Panc1 (cell line): ENCODE results near the gene QKI. TPM values are rescaled to one million over a fixed set of nuclear protein-coding genes. Genes with fewer than 3 reads are reported as not detected.

Source experiments
- ATAC-seq: fragments of 200-7000 bp; cut with Tn5 transposase; 2 replicates; pipeline ENCODE4 v1.9.1; 2020; ENCODE audit warnings: mild to moderate bottlenecking, moderate library complexity
- BruUV-seq: library from RNA; stranded (reverse); fragments of 400-500 nt; replicated peaks from 2 replicates; lab custom pipeline; 2021; lab: Mats Ljungman, UMichigan
- CTCF ChIA-PET: fragments of 300-600 bp; sonication (Branson Sonifier 250); formaldehyde crosslinking; loops from one replicate; lab custom pipeline; 2022; ENCODE audit warnings: antibody characterized with exemption; lab: Charles Lee
- POLR2A ChIA-PET: fragments of 300-600 bp; sonication (Branson Sonifier 250); formaldehyde crosslinking; loops from one replicate; lab custom pipeline; 2022; ENCODE audit warnings: antibody characterized with exemption; lab: Charles Lee
- DNase-seq: peaks from one replicate; pipeline ENCODE4 v3.0.0-alpha.2; 2010; ENCODE audit warnings: low read depth, low spot score
- H3K27ac ChIP-seq: 2 replicates; pipeline ENCODE4 v1.5.1; 2011; ENCODE audit warnings: mild to moderate bottlenecking, low read length, inconsistent platforms
- H3K27me3 ChIP-seq: fragments of 200-500 bp; sonication (Bioruptor generic); 2 replicates; pipeline ENCODE4 v1.6.0; 2014; ENCODE audit warnings: low read length, inconsistent platforms; ENCODE audit not compliant: control insufficient read depth, insufficient read depth
- H3K36me3 ChIP-seq: fragments of 200-500 bp; sonication (Bioruptor generic); 2 replicates; pipeline ENCODE4 v1.5.1; 2014; ENCODE audit warnings: inconsistent platforms, mild to moderate bottlenecking, low read length, moderate library complexity; ENCODE audit not compliant: control insufficient read depth, insufficient read depth
- H3K4me1 ChIP-seq: 2 replicates; pipeline ENCODE4 v1.5.1; 2011; ENCODE audit warnings: inconsistent platforms, mild to moderate bottlenecking, low read length, moderate library complexity; ENCODE audit not compliant: control insufficient read depth, insufficient read depth
- H3K4me3 ChIP-seq, 2 experiments: 2 replicates each; pipeline ENCODE4 v1.5.1; 2011 to 2012; ENCODE audit warnings: low read depth in 2 of 2, low read length in 2 of 2, mild to moderate bottlenecking in 2 of 2, inconsistent platforms in 1 of 2, moderate library complexity in 1 of 2
- H3K9me3 ChIP-seq: fragments of 200-500 bp; sonication (Bioruptor generic); 2 replicates; pipeline ENCODE4 v1.5.1; 2014; ENCODE audit warnings: low read depth, mild to moderate bottlenecking, inconsistent platforms, low read length, moderate library complexity; ENCODE audit not compliant: control insufficient read depth, insufficient read depth
- POLR2AphosphoS5 ChIP-seq: IDR thresholded peaks from 2 replicates; pipeline ENCODE4 v1.6.1; 2012; ENCODE audit warnings: mild to moderate bottlenecking, low read depth, low read length, moderate library complexity
- SIN3A ChIP-seq: IDR thresholded peaks from 2 replicates; pipeline ENCODE4 v1.6.1; 2012; ENCODE audit warnings: low read depth, mild to moderate bottlenecking, low read length, moderate library complexity, borderline replicate concordance; ENCODE audit not compliant: insufficient read depth
- TCF7L2 ChIP-seq: IDR thresholded peaks from 2 replicates; pipeline ENCODE4 v1.6.1; 2011; ENCODE audit warnings: mild to moderate bottlenecking, low read depth, low read length, inconsistent platforms
- in situ Hi-C: cut with HindIII; loops from 2 replicates; pipeline ENCODE4 v1.10.0; 2016; ENCODE audit warnings: low sequenced_read_pairs, low pct_unique_long_range_greater_than_20kb
- intact Hi-C: fragments of 100-400 bp; cut with micrococcal nuclease; formaldehyde crosslinking; loops from one replicate; pipeline ENCODE4 v1.10.0; 2022; ENCODE audit not compliant: unreplicated experiment
- total RNA-seq: library from RNA; stranded (reverse); gene quantifications from one replicate; pipeline ENCODE4 v1.2.1, GENCODE V29; 2021; ENCODE audit not compliant: unreplicated experiment
- TF ChIP-seq, protein P1 (sequence below): fragments of 450-650 bp; IDR thresholded peaks from 2 replicates; pipeline ENCODE4 v1.5.1; 2017; ENCODE audit warnings: mild to moderate bottlenecking
- TF ChIP-seq, protein P2 (sequence below), 2 experiments: IDR thresholded peaks; 2 replicates each; pipeline ENCODE4 v1.6.1; 2011 to 2012; ENCODE audit warnings: low read depth in 2 of 2, control low read depth in 1 of 2, low read length in 1 of 2, mild to moderate bottlenecking in 1 of 2, moderate library complexity in 1 of 2; ENCODE audit not compliant: insufficient read depth in 1 of 2

QKI gene
- total RNA-seq, 1 experiment from 2014 or later = 176 TPM

DNA sequence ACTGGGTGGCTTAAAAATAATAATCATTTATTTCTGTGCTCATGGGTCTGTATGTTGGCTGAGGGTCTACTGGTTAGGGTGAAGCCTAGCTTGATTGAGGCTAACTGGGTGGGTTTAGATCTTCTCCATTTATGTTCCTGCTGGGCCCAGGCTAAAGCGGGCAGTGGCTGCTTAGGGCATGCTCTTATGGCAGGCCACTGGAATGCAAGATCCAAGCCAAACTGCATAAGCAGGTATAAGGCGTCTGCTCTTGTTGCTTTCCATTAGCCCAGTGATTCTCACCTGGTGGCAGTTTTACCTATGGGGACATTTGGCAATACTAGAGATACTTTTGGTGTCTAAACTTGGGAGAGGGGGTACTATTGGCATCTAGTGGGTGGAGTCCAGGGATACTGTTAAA is 44.5 kb downstream of the QKI start (continued):
- TF ChIP-seq, protein P1, sequence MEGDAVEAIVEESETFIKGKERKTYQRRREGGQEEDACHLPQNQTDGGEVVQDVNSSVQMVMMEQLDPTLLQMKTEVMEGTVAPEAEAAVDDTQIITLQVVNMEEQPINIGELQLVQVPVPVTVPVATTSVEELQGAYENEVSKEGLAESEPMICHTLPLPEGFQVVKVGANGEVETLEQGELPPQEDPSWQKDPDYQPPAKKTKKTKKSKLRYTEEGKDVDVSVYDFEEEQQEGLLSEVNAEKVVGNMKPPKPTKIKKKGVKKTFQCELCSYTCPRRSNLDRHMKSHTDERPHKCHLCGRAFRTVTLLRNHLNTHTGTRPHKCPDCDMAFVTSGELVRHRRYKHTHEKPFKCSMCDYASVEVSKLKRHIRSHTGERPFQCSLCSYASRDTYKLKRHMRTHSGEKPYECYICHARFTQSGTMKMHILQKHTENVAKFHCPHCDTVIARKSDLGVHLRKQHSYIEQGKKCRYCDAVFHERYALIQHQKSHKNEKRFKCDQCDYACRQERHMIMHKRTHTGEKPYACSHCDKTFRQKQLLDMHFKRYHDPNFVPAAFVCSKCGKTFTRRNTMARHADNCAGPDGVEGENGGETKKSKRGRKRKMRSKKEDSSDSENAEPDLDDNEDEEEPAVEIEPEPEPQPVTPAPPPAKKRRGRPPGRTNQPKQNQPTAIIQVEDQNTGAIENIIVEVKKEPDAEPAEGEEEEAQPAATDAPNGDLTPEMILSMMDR = no peak

DNA sequence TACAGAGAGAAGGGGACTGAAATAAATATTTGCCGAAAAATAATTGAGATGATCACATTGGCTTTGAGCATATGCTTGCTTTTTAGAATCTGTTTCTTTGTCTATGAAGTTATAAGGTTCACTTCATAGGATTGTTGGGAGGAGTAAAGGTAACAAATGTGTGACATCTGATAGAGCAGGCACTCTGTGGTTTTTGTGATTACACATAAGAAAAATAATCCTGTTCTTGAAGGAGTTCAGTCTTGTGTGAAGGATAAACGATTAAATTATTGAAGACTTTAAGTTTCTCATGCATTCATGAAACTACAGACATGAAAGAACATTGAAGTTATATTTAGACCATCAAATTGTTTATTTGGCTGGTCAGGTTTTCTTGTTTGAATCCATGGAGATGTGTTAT is 45.0 kb downstream of the QKI start:
- Histone ChIP-seq H3K4me1 (peaks cover 26% of the 10 kb centered on the region), H3K9me3 (no peaks in the 10 kb centered on the region), H3K27me3 (no peaks in the 10 kb centered on the region), H3K27ac (no peak overlapping the region), H3K36me3 (no peaks in the 10 kb centered on the region), H3K4me3 (no peak overlapping the region)
- in situ Hi-C loops = no loop called here
- ATAC-seq (no peak), DNase-seq (no peak)
- BruUV-seq = no TSS peak
- intact Hi-C loops = no loop called here
- POLR2A ChIA-PET = no interaction called here
- TF ChIP-seq, protein P2, sequence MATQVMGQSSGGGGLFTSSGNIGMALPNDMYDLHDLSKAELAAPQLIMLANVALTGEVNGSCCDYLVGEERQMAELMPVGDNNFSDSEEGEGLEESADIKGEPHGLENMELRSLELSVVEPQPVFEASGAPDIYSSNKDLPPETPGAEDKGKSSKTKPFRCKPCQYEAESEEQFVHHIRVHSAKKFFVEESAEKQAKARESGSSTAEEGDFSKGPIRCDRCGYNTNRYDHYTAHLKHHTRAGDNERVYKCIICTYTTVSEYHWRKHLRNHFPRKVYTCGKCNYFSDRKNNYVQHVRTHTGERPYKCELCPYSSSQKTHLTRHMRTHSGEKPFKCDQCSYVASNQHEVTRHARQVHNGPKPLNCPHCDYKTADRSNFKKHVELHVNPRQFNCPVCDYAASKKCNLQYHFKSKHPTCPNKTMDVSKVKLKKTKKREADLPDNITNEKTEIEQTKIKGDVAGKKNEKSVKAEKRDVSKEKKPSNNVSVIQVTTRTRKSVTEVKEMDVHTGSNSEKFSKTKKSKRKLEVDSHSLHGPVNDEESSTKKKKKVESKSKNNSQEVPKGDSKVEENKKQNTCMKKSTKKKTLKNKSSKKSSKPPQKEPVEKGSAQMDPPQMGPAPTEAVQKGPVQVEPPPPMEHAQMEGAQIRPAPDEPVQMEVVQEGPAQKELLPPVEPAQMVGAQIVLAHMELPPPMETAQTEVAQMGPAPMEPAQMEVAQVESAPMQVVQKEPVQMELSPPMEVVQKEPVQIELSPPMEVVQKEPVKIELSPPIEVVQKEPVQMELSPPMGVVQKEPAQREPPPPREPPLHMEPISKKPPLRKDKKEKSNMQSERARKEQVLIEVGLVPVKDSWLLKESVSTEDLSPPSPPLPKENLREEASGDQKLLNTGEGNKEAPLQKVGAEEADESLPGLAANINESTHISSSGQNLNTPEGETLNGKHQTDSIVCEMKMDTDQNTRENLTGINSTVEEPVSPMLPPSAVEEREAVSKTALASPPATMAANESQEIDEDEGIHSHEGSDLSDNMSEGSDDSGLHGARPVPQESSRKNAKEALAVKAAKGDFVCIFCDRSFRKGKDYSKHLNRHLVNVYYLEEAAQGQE (IDR thresholded peaks at IDR 0.05; ENCODE audit: insufficient read depth in 1 of 2, low read depth in 2 of 2, low read length in 1 of 2) = no peak
- no peak for TF ChIP-seq TCF7L2
- no peak for TF ChIP-seq POLR2AphosphoS5
- TF ChIP-seq, protein P1 = no peak
- no peak for TF ChIP-seq SIN3A
- CTCF ChIA-PET = no interaction called here

DNA sequence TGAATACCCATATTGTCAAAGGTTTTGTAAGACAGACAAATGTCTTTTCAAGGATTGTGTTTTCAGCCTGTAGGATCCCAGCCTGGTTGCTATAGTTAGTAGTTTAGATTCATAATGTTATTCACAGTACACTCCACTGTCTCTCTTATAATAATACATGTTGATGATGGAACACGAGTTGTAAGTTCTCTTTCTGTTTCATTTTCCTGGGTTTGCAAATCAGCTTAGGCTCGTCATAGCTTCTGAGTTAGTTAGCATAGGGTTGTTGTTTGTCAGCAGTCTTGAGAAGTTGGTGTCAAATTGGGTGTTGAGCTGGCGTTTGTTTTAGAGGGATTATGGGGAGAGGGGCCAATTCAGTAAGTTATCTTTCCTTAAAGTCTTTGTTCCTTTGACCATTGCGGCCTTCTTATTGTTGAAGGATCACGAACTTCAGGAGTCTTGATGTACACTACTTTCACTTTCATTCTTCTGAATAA is 45.8 kb downstream of the QKI start:
- in situ Hi-C loops = no loop called here
- H3K27me3 ChIP-seq = no peaks in the 10 kb centered on the region
- no TSS peak for BruUV-seq
- peak; percentile 56 for ATAC-seq
- H3K4me1 ChIP-seq = peaks cover 26% of the 10 kb centered on the region
- no peaks in the 10 kb centered on the region for H3K36me3 ChIP-seq
- intact Hi-C loops = no loop called here
- TF ChIP-seq, protein P2 (IDR thresholded peaks at IDR 0.05; ENCODE audit: insufficient read depth in 1 of 2, low read depth in 2 of 2, low read length in 1 of 2) = no peak
- TF ChIP-seq POLR2AphosphoS5 (no peak), TCF7L2 (no peak), SIN3A (no peak)
- TF ChIP-seq, protein P1 = no peak
- peak overlapping the region; percentile 81 for H3K27ac ChIP-seq
- DNase-seq = peak; percentile 22
- H3K9me3 ChIP-seq = no peaks in the 10 kb centered on the region
- H3K4me3 ChIP-seq = peak overlapping the region; percentile 47 to 59
- ChIA-PET CTCF (no interaction called here), POLR2A (interaction anchor here (0.6 kb wide), 1 partner anchor 14 kb away, joined by 3 read pairs; no protein-coding TSS in a partner anchor)
